Spleen (tissue), 11 donors: ENCODE data around the gene ENTR1. TPM values are rescaled to one million over a fixed set of nuclear protein-coding genes. Genes with fewer than 3 reads are reported as not detected.
A peak's percentile ranks its signal among the peaks of the same experiment; 100 is the strongest.

Source experiments
- DNase-seq: peaks from one replicate; pipeline ENCODE4 v3.0.0-alpha.2; 2020
- H3K27ac ChIP-seq, 8 donors: fragments of 200-600 bp; sonication (generic) in 7 of 8; 1 replicate in 4 of 8; 2 replicates in 4 of 8; pipeline versions ENCODE4 v1.5.0 to v1.8.0; 2016 to 2021; ENCODE audit warnings: inconsistent platforms in 4 of 8, mild to moderate bottlenecking in 4 of 8, moderate library complexity in 1 of 8
- H3K27me3 ChIP-seq, 7 donors: fragments of 200-600 bp; sonication (generic) in 6 of 7; replicated peaks in 1 of 7; 1 replicate in 4 of 7; 2 replicates in 3 of 7; pipeline versions ENCODE4 v1.5.0 to v1.8.0; 2016 to 2021; ENCODE audit warnings: inconsistent platforms in 3 of 7, mild to moderate bottlenecking in 1 of 7
- H3K36me3 ChIP-seq, 6 donors: fragments of 200-600 bp; sonication (generic) in 5 of 6; 1 replicate in 4 of 6; 2 replicates in 2 of 6; pipeline versions ENCODE4 v1.5.0 to v1.8.0; 2016 to 2021; ENCODE audit warnings: inconsistent platforms in 2 of 6
- H3K4me1 ChIP-seq, 6 donors: fragments of 200-600 bp; sonication (generic) in 5 of 6; 1 replicate in 3 of 6; 2 replicates in 3 of 6; pipeline versions ENCODE4 v1.5.0 to v1.8.0; 2016 to 2021; ENCODE audit warnings: inconsistent platforms in 3 of 6
- H3K4me3 ChIP-seq, 8 donors: fragments of 200-600 bp; sonication (generic) in 7 of 8; 1 replicate in 4 of 8; 2 replicates in 4 of 8; pipeline versions ENCODE4 v1.5.0 to v1.8.0; 2016 to 2021; ENCODE audit warnings: inconsistent platforms in 4 of 8, mild to moderate bottlenecking in 4 of 8, moderate library complexity in 2 of 8
- H3K9me3 ChIP-seq, 8 donors: fragments of 200-600 bp; sonication (generic) in 7 of 8; 1 replicate in 4 of 8; 2 replicates in 4 of 8; pipeline versions ENCODE4 v1.5.0 to v1.8.0; 2016 to 2021; ENCODE audit warnings: inconsistent platforms in 4 of 8
- POLR2A ChIP-seq, 3 donors: fragments of 450-650 bp; IDR thresholded peaks; one replicate each; pipeline ENCODE4 v1.5.1; 2017; ENCODE audit warnings: antibody characterized with exemption in 3 of 3, mild to moderate bottlenecking in 1 of 3
- POLR2AphosphoS5 ChIP-seq, 3 donors: sonication (generic); formaldehyde crosslinking; IDR thresholded peaks; one replicate each; pipeline ENCODE4 v1.5.1; 2017; ENCODE audit warnings: antibody characterized with exemption in 3 of 3
- WGBS, 5 donors: extraction: QIAGEN DNeasy Blood & Tissue Kit in 3 of 5; methylation state at CpG; one replicate each; pipeline versions ENCODE4 v1.1.5 to v1.1.7; 2013 to 2018; 5-methylcytosine and 5-hydroxymethylcytosine counted together
- intact Hi-C: fragments of 100-400 bp; cut with DNase I; formaldehyde crosslinking; loops from one replicate; pipeline ENCODE4 v1.15.0; 2023; ENCODE audit warnings: low total_unique reads
- polyA plus RNA-seq, 3 donors: library from polyadenylated mRNA; stranded (reverse); fragments of 200-250 nt; gene quantifications; one replicate each; pipeline ENCODE4 v1.2.1, GENCODE V29; 2013
- total RNA-seq, 7 donors: library from RNA; depleted of rRNA in 3 of 7; stranded (reverse); fragments of >200 nt in 3 of 7; fragmentation: NEBNext Ultra II Directional in 4 of 7; extraction: Animal tissue kit (Norgen Biotek cat#: 25700) in 4 of 7; gene quantifications; one replicate each; pipeline versions ENCODE4 v1.1.0 to v1.2.1, GENCODE V29; 2016 to 2021
- TF ChIP-seq, protein P1 (sequence below), 11 experiments: fragments of 200-600 bp in 7 of 11; fragments of 450-650 bp in 4 of 11; sonication (generic) in 4 of 11; IDR thresholded peaks in 8 of 11; conservative IDR thresholded peaks in 3 of 11; 1 replicate in 7 of 11; 2 replicates in 4 of 11; pipeline versions ENCODE4 v1.4.0 to v1.8.0; 2016 to 2021; ENCODE audit warnings: antibody characterized with exemption in 11 of 11, inconsistent platforms in 4 of 11, mild to moderate bottlenecking in 1 of 11
- donor health status: healthy with polysubstance abuse.
- donor health status: DM: no; HTN: no; CAD: no; lungs with moderate emphysema.
- donor health status: DM: no; HTN: no; CAD: no.
- donor health status: Bipolar disorder and iron deficiency.
- donor health status: healthy.
- donor health status: DM: no; HTN: no; CAD: no.
- donor health status: DM: yes; HTN: yes; CAD: no.

Gene ENTR1
- total and polyA plus RNA-seq, 10 donors: 38.5 to 78.5 (median 61.0) TPM

DNA sequence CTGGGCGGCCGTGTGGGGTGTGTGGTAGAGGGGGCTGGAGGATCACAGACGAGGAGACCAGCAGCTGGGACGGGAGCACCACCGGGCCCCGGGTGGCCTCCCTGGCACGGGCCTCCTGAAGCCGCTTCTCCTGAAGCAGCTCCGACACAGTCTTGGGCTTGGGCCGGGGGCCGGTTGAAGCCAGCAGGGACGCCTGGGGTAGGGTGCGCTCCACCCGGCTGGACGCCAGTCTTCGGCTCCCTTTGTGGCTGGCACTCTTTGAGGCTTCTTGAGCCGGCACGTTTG lies 31.5 kb downstream of the ENTR1 start:
- Histone ChIP-seq H3K36me3 (peaks cover 0 to 70% (median 58%) of the 10 kb centered on the region in 6 donors), H3K27ac (no peak overlapping the region), H3K9me3 (no peaks in the 10 kb centered on the region), H3K4me1 (peaks cover 0 to 32% (median 11%) of the 10 kb centered on the region in 6 donors), H3K27me3 (no peaks in the 10 kb centered on the region), H3K4me3 (no peak overlapping the region)
- TF ChIP-seq, protein P1, sequence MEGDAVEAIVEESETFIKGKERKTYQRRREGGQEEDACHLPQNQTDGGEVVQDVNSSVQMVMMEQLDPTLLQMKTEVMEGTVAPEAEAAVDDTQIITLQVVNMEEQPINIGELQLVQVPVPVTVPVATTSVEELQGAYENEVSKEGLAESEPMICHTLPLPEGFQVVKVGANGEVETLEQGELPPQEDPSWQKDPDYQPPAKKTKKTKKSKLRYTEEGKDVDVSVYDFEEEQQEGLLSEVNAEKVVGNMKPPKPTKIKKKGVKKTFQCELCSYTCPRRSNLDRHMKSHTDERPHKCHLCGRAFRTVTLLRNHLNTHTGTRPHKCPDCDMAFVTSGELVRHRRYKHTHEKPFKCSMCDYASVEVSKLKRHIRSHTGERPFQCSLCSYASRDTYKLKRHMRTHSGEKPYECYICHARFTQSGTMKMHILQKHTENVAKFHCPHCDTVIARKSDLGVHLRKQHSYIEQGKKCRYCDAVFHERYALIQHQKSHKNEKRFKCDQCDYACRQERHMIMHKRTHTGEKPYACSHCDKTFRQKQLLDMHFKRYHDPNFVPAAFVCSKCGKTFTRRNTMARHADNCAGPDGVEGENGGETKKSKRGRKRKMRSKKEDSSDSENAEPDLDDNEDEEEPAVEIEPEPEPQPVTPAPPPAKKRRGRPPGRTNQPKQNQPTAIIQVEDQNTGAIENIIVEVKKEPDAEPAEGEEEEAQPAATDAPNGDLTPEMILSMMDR (IDR thresholded peaks at IDR 0.05 in 8 of 11, conservative IDR thresholded peaks at IDR 0.05 in 3 of 11): no peak
- TF ChIP-seq POLR2AphosphoS5 (IDR thresholded peaks at IDR 0.05): no peak
- TF ChIP-seq POLR2A (IDR thresholded peaks at IDR 0.05): no peak
- WGBS, 5 donors: 90 to 96% (median 95%) methylated on average over 15 to 18 of the region's 18 CpGs
- DNase-seq: no peak
- intact Hi-C loops: no loop called here

DNA sequence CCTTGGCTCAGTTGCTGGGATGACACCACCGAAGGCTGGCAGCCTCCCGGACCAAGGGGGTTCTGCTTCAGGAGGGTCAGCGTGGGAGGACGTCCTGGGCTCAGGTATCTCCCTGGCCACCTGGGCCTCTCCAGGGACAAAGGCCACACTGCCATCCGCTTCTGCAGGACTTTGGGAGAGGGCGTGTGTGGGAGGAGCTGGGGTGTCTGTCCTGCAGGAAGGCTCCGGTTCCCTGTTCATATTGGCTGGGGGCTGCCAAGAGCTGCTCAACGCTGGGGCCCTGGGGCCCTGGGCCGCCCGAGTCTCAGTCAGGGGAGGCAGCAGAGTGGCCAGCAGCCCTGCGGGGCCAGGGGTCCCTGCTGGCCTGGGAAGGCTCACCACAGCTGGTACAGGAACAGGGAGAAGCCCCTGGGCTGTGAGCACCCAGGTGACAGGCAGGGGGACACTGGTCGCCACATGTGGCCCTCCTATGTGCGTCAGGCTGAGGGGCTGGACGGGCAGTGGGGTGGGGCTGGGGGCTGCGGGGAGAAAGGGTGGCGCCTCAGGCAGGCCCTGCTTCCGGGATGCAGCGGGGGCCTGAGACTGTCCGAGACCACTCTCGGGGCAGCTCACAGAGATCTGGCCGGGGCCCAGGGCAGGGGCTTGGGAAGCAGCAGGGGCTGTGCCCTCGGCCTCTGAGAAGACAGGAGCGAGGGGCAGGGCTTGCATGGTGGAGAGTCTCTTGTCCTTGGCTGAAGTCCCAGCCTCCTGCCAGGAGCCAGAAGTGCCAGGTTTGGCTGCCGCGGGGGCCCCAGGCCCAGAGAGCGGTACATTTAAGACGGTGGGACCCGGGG lies 32.0 kb downstream of the ENTR1 start:
- 88 to 93% (median 91%) methylated on average over 11 to 28 of the region's 28 CpGs for WGBS, 5 donors
- intact Hi-C loops: no loop called here
- Histone ChIP-seq H3K4me3 (no peak overlapping the region), H3K4me1 (peaks cover 0 to 37% (median 17%) of the 10 kb centered on the region in 6 donors), H3K9me3 (no peaks in the 10 kb centered on the region), H3K27me3 (peaks cover 0 to 5% (median 0%) of the 10 kb centered on the region in 7 donors), H3K36me3 (peaks cover 0 to 64% (median 53%) of the 10 kb centered on the region in 6 donors), H3K27ac (no peak overlapping the region)
- DNase-seq: no peak
- TF ChIP-seq POLR2AphosphoS5 (IDR thresholded peaks at IDR 0.05) (peak in 1 of 3 donors; percentile 0), POLR2A (IDR thresholded peaks at IDR 0.05) (no peak)
- TF ChIP-seq, protein P1 (IDR thresholded peaks at IDR 0.05 in 8 of 11, conservative IDR thresholded peaks at IDR 0.05 in 3 of 11): no peak

DNA sequence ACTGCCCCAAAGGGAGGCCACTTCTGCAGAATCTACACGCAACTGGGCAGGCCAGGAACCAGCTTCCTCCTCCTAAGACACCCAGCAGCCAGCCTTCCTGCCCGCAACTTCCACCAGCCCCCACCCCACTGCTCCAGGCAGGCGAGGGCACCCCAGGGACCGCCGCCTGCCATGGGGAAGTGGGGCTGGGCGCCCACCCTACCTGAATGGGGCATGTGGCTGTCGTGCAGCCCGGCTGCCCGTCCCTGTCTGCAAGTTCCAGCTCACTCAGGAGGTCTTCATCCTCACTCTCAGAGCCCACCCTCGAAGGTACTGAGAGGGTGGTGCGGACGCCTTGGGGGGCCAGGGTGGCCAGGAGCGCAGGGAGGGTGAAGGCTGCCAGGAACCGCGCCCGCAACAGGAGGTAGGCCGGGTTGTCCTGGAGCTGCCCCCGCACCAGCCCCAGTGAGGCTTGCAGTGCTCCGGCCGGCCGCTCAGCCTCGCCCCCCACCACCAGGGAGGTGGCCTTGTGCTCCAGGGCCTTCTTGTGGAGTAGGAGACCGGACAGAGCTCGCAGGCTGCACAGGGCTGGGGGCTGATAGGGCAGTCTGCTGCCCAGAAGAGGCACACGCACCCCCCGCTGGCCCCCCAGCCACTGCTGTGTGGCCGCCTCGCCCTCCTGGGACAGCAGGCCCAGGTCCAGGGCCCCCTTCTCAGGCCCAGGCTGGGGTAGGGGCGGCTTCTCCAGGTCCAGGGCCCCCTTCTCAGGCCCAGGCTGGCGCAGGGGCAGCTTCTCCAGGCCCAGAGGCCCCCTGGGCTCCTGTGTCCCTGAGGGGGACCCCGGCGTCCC lies 32.9 kb downstream of the ENTR1 start:
- intact Hi-C loops: no loop called here
- peaks cover 0 to 13% (median 0%) of the 10 kb centered on the region in 7 donors for H3K27me3 ChIP-seq
- DNase-seq: no peak
- no peak overlapping the region for H3K4me3 ChIP-seq
- H3K9me3 ChIP-seq: no peaks in the 10 kb centered on the region
- WGBS, 5 donors: 61 to 90% (median 76%) methylated on average over 9 to 32 of the region's 32 CpGs
- peaks cover 0 to 45% (median 25%) of the 10 kb centered on the region in 6 donors for H3K4me1 ChIP-seq
- TF ChIP-seq POLR2A (IDR thresholded peaks at IDR 0.05) (no peak), POLR2AphosphoS5 (IDR thresholded peaks at IDR 0.05) (peak in 2 of 3 donors; percentile 25 to 56)
- H3K36me3 ChIP-seq: peaks cover 0 to 56% (median 44%) of the 10 kb centered on the region in 6 donors
- H3K27ac ChIP-seq: no peak overlapping the region

DNA sequence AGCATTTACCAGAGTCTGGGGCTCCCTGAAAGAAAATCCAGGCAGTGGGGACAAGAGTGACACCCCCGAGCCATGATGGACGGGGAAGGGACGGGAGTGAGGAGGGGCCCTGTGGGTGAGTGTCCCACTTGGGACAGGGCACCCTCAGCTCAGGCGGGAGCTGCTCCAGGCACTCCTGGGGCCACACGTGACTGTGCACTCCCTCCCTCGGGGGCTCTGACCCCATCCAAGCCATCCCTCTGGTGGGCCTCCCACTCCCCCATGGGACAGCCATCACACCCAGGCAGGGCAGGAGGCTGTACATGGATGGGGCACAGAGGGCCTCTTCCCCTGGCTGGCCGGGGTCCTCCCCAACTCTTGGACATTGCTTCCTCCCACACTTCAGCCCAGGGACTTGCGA lies 34.0 kb downstream of the ENTR1 start:
- DNase-seq: no peak
- H3K9me3 ChIP-seq: no peaks in the 10 kb centered on the region
- intact Hi-C loops: no loop called here
- H3K4me3 ChIP-seq: no peak overlapping the region
- 65 to 88% (median 77%) methylated on average over 6 to 8 of the region's 8 CpGs for WGBS, 5 donors
- peaks cover 0 to 56% (median 32%) of the 10 kb centered on the region in 6 donors for H3K4me1 ChIP-seq
- no peak overlapping the region for H3K27ac ChIP-seq
- H3K27me3 ChIP-seq: peaks cover 0 to 18% (median 0%) of the 10 kb centered on the region in 7 donors
- TF ChIP-seq POLR2AphosphoS5 (IDR thresholded peaks at IDR 0.05): no peak
- TF ChIP-seq POLR2A (IDR thresholded peaks at IDR 0.05): no peak
- TF ChIP-seq, protein P1 (IDR thresholded peaks at IDR 0.05 in 8 of 11, conservative IDR thresholded peaks at IDR 0.05 in 3 of 11): no peak
- H3K36me3 ChIP-seq: peaks cover 0 to 45% (median 34%) of the 10 kb centered on the region in 6 donors
